ENCODE results near the gene TTC34.

DNA sequence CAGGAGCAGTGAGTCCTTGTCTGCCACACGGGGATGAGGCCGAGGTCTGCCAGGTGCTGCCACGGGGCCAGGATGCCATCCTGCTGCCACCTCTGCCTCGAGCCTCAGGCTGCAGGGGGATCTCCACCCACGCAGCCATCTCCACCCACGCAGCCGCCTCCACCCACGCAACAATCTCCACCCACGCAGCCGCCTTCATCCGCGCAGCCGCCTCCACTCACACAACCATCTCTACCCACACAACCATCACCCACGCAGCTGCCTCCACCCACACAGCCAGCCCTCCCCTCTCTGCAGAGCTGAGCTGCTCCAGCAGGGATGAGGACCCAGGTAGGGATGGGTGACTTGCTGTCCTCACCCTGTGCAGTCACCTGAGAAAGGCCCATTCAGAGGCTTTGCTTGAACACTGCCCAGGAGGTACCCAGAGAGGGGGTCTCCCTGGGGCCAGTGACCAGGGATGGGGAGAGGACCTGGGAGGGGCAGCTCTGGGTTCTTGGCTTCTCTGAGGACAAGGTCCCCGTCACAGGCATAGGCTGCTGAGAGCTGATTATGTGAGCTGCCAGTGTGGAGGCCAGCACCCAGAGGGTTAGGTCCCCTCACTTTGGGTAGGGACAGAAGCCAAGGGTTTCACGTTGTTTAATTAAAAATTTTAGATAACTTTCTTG lies 46.6 kb upstream of the TTC34 start:
- TF ChIP-seq CBFB (CRISPR knock-in tag; IDR thresholded peaks at IDR 0.05; ENCODE audit: low read depth): no peak
- TF ChIP-seq, protein P1, sequence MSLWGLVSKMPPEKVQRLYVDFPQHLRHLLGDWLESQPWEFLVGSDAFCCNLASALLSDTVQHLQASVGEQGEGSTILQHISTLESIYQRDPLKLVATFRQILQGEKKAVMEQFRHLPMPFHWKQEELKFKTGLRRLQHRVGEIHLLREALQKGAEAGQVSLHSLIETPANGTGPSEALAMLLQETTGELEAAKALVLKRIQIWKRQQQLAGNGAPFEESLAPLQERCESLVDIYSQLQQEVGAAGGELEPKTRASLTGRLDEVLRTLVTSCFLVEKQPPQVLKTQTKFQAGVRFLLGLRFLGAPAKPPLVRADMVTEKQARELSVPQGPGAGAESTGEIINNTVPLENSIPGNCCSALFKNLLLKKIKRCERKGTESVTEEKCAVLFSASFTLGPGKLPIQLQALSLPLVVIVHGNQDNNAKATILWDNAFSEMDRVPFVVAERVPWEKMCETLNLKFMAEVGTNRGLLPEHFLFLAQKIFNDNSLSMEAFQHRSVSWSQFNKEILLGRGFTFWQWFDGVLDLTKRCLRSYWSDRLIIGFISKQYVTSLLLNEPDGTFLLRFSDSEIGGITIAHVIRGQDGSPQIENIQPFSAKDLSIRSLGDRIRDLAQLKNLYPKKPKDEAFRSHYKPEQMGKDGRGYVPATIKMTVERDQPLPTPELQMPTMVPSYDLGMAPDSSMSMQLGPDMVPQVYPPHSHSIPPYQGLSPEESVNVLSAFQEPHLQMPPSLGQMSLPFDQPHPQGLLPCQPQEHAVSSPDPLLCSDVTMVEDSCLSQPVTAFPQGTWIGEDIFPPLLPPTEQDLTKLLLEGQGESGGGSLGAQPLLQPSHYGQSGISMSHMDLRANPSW (CRISPR knock-in tag; conservative IDR thresholded peaks at IDR 0.05; ENCODE audit: low read depth): no peak
